HG03280 (cell line): ENCODE results near the gene SLC25A13.
"Not testable (repeated sequence)": the region's sequence is repeated elsewhere in the genome, so short reads cannot be mapped to it uniquely, and the experiment has no call there.

ENCODE experiments used
- ATAC-seq: cut with Tn5 transposase; IDR thresholded peaks from one replicate; pipeline ENCODE4 v1.9.1; 2021; ENCODE audit warnings: mild to moderate bottlenecking, moderate library complexity; ENCODE audit not compliant: unreplicated experiment

Gene SLC25A13

GRCh38 chr7:96321658-96322372 is at the start of gene SLC25A13:
TSS of gene SLC25A13 (minus strand) at chr7:96322098. CDS start at chr7:96321956, 142 bp downstream.
- ATAC-seq = peak; percentile 77

- not testable (repeated sequence) for ATAC-seq
These were observed 44.0 kb upstream of the SLC25A13 start for GRCh38 chr7:96365916-96366315.

DNA sequence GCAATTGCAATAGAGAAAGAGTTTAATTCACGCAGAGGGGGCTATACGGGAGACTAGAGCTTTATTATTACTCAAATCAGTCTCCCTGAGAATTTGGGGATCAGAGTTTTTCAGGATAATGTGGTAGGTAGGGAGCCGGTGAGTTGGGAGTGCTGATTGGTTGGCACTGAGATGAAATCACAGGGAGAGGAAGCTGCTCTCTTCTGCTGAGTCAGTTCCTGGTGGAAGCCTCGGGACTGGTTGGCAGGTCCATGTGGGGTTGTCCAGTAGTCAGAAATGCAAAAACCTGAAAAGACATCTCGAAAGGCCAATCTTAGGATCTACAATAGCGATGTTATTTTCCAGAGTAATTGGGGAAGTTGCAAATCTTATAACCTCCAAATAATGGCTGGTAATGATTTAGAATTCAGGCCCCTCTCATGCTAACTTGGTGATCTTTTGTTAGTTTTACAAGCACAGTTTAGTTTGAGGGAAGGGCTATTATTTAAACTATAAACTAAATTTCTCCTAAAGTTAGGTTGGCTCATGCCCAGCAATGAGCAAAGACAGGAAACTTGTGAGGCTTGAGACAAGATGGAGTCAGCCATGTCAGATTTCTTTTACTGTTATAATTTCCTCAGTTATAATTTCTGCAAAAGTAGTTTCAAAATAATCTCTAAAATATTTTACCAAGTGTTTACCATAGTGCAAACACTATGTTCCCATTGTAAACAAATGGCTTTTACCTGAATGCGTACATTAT is 39.4 kb upstream of the SLC25A13 start:
- no peak for ATAC-seq

GRCh38 chr7:96359876-96360275 is 38.0 kb upstream of the SLC25A13 start:
- ATAC-seq = no peak

DNA sequence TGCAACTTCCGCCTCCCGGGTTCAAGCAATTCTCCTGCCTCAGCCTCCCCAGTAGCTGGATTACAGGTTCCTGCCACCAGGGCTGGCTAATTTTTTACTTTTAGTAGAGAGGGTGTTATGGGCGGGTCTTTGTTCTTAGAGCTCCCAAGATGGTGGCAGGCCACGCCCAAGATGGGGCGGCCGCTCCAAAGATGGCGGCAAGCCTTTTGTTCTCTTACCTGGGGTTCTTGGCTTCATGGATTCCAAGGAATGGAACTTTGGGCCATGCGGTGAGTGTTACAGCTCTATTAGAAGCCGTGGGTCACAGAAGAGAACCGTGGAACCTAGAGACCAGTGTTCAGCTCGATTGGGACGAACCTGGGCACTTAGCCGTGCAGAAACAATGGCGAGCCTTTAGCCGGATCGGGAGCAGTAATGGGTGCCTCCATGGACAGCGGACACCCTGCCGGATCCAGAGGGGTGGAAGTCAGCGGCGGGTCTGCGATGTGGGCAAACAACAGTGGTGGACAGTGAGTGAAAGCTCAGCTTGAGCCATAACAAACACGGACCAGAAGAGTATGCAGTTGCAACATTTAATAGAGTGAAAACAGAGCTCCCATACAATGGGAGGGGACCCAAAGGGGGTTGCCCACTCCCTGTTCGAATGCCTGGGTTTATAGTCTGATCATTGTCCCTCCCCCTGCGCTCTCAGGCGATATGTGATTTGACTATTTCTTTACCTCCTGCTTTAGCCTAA is 36.5 kb upstream of the SLC25A13 start:
- ATAC-seq = not testable (repeated sequence)

- ATAC-seq = no peak
These were observed 34.1 kb upstream of the SLC25A13 start for GRCh38 chr7:96355990-96356506.

GRCh38 chr7:96354881-96355280 is 33.0 kb upstream of the SLC25A13 start:
- ATAC-seq = no peak

DNA sequence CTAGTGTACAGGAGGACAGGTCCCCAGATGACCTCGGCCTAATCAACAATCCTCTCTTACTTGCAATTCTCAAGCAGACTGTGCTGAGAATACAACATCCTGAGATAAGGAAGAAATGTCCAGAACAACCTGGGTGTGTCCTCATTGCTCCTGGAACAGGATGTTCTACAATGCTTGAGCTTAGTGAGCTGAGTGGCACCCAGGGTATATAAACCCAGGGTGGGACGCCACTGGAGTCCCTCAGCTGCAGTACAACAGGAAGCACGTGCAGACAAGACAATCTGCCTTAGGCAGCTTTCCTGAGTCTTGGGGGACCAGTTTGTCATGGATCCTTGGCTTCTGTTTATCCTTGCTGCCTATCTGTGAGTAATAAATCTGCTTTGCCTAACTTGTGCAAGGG is 27.7 kb upstream of the SLC25A13 start:
- ATAC-seq = no peak

GRCh38 chr7:96347471-96347870 is 25.6 kb upstream of the SLC25A13 start:
- no peak for ATAC-seq

GRCh38 chr7:96346293-96346953 is 24.5 kb upstream of the SLC25A13 start:
- ATAC-seq = no peak

DNA sequence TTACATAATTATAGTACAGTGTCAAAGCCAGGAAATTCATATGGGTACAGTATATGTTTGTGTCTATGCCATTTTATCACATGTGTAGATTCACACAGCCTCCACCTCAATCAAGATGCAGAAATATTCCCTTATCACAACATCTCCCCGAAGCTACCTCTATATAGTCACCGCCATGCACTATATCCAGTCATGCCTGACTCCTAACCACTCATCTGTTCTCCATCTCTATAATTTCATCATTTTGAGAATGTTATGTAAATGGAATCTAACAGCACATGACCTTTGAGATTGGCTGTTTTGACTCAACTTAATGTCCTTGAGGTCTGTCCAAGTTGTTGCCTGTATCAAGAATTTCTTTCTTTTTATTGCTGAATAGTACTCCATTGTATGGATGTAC is 22.3 kb upstream of the SLC25A13 start:
- ATAC-seq = no peak

- ATAC-seq = no peak
These were observed 20.2 kb upstream of the SLC25A13 start for GRCh38 chr7:96342049-96342448.

DNA sequence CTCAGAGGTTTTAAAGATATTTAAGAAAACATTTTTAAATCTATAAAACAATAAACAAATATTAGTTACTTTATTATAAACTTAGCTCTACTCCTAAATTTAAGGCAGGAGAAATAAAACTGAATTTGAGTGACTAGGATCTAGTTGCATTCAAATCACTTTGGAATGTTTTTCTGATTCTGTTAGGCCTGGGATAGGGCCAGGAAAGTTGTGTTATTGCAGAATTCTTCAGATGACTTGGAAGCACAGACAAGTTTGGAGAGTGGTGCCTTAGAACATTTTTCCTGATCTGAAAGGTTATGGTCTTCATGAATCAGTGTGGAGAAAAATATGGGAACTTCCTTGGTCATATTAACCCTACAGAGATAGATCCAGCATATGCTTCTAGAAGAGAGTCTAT is 15.6 kb upstream of the SLC25A13 start:
- ATAC-seq = no peak

DNA sequence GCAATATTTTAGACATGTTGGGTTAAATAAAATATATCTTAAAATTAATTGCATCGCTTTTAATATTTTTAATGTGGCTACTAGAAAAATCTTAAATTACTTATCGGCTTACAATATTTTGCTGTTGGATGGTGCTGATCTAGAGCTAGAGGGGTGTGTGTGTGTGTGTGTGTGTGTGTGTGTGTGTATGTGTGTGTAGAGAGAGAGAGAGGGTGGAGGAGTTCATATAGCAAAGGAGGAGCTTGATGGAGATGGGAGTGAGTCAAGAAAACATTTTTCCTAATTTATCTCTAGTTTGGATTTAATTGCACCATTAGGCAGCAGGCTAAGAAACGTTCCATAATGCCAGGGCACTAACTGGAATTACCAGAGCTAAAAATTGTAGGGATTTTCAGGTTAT is 10.4 kb upstream of the SLC25A13 start:
- no peak for ATAC-seq

- no peak for ATAC-seq
These were observed 9.9 kb upstream of the SLC25A13 start for GRCh38 chr7:96331775-96332174.

GRCh38 chr7:96331233-96331632 is 9.3 kb upstream of the SLC25A13 start:
- ATAC-seq = no peak

DNA sequence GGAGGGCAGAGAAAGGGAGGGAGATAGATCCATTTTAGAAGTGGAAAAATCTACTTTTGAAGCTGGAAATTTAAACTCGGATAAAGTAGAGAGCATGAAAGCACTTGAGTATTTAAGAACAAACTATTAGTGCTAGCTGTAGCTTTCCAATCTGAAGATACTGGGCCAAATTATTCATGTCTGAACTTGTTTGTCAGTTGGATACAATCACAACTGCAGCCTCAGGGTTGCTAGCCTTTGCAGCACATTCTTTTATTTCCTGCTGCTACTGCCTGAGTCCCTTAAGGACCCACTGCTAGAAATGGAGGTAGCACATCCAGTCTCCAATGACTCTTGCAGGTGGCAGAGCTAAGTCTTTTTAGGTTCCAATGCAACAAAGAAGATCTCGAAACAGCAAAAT is 8.3 kb upstream of the SLC25A13 start:
- no peak for ATAC-seq

GRCh38 chr7:96329241-96329640 is 7.3 kb upstream of the SLC25A13 start:
- no peak for ATAC-seq

GRCh38 chr7:96328016-96328415 is 6.1 kb upstream of the SLC25A13 start:
- no peak for ATAC-seq

DNA sequence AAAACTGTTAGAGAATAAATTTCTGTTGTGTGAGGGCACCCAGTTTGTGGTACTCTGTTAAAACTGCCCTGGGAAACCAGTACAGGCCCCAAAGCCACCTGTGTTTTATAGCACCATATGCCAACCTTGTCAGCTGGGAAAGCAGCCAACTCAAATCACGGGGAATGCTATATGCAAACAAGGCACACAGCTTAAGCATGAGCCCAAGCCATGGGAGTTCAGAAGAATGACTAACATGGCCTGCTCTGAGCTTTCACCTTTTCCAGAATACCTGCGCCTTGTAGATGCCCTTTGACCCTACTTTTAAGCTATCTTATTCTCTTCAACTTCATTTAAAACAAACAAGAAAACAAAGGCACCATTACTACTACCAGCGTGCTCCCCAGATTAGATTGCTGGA is 5.5 kb upstream of the SLC25A13 start:
- ATAC-seq = no peak

DNA sequence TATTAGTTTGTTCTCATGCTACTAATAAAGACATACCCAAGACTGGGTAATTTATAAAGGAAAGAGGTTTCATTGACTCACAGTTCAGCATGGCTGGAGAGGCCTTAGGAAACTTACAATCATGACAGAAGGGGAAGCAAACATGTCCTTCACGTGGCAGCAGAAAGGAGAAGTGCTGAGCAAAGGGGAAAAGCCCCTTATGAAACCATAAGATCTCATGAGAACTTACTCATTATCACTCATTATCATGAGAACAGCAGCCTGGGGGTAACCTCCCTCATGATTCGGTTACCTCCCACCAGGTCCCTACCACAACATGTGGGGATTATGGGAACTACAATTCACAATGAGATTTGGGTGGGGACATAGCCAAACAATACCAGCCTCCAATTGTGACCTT is 4.9 kb upstream of the SLC25A13 start:
- not testable (repeated sequence) for ATAC-seq
